ENCODE data around the gene GRAMD1A.

The GRAMD1A gene

DNA sequence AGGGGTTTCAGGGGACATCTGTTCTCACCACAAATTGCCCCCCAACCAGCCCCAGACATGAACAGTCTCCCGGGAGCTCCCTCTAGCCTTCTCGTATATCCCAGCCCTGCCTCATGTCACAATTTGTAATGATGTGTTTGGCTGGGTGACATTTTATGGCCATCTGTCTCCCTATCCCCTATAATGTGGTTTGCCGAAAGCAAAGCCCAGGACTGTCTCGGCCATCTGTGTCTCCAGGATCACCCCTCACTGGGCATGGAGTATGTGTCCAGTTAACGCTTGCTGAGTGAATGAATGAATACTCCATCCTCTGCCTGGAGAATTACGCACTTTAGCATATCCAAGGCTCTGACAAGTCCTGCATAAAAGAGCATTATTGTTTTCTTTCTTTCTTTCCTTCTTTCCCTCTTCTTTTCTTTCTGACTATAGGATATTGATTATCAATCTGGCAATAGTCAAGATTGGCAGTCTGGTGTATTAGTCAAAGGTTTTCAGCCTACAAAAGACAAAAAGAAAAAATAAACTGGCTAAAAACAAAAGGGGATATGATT, 56.5 kb downstream of the GRAMD1A start:
- DNase-seq, result no peak

DNA sequence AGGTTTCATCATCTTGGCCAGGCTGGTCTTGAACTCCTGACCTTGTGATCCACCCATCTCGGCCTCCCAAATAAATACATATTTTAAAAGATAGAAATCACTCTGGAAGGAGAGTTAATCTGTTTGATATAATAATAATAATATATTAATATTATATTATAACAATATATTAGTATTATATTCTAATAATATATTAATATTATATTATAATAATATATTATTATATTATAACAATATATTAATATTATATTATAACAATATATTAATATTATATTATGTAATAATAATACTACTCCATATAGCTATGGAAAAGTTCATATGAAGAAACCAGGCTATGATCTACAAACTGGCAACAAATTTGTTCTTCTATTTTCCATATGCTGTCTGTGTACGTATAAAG, 58.2 kb downstream of the GRAMD1A start:
- DNase-seq, result no peak

DNA sequence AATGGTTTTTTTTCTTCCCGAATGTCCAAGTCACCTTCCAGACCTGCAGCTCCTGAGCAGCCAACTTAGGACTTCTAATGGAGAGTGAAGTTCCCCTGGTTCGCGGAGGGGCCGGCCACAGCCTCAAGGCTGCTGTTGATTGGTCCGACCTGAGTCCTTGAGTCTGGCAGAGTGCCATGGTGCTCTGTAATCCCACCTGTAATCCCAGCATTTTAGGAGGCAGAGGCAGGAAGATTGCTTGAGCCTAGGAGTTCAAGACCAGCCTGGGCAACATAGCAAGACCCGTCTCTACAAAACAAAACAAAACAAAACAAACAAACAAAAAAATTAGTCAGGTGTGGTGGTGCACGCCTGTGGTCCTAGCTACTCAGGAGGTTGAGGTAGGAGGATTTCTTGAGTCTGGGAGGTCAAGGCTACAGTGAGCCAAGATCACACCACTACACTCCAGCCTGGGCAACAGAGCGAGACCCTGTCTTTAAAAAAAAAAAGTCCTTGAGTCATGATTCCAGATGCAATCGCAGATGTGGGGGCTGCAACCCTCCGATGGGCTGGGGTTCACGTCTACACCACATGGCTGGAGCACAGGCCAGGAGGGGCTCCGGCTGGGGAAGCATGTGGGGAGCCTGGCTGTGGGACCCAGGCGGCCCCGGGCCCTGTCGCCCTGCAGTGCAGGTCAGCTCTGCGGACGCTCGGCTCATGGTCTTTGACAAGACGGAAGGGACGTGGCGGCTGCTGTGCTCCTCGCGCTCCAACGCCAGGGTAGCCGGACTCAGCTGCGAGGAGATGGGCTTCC, 59.1 kb downstream of the GRAMD1A start:
- no peak for DNase-seq

DNA sequence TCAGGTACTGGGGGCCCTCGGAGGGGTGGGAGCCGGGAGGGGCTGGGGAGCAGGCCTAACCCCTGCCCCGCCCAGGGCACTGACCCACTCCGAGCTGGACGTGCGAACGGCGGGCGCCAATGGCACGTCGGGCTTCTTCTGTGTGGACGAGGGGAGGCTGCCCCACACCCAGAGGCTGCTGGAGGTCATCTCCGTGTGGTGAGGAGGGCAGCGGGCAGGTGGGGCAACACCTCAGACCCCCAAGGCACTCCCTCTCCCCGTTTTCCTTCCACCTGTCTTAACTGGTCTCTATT, 59.6 kb downstream of the GRAMD1A start:
- no peak for DNase-seq

DNA sequence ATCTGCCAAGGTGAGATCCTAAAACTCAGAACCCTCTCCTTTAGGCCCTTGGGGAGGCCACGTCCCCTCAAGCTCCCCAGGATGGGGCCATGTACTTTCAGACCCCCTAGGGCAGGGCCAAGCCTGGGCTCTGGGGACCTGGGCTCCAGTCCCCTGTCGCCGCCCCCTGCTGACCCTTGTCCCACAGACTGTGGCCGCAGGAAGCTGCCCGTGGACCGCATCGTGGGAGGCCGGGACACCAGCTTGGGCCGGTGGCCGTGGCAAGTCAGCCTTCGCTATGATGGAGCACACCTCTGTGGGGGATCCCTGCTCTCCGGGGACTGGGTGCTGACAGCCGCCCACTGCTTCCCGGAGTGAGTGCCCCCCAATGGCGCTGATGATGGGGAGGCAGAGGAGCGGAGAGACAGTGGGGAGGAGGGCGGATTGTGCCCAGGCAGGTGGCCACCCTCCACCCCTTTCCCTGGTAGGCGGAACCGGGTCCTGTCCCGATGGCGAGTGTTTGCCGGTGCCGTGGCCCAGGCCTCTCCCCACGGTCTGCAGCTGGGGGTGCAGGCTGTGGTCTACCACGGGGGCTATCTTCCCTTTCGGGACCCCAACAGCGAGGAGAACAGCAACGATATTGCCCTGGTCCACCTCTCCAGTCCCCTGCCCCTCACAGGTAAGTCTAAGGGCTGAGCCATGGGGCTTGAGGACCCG, 60.2 kb downstream of the GRAMD1A start:
- DNase-seq, result no peak

DNA sequence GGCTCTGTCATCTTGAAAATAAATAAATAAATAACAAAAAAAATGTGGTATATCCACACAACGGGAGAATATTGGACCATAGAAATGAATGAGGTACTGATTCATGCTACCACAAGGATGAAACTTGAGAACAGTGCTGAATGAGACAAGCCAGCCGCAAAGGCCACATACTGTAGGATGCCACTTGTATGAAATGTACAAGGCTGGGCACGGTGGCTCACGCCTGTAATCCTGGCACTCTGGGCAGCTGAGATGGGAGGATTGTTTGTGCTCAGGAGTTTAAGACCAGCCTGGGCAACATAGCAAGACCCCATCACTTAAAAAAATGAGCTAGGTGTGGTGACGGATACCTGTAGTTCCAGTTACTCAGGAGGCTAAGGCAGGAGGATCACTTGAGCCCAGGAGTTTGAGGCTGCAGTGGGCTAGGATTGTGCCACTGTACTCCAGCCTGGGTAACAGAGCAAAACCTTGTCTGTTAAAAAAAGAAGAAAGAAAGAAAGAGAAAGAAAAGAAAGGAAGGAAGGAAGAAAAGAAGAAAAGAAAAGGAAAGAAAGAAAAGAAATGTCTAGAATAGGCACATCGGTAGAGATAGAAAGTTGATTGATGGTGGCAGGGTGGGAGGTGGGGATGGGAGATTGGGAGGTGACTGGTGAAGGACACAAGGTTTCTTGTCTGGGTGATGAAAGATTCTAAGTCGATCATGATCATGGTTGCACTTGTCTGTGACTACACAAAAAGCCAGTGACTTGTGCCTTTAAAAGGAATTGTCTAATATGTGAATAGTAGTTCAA, 61.7 kb downstream of the GRAMD1A start:
- DNase-seq, result no peak

DNA sequence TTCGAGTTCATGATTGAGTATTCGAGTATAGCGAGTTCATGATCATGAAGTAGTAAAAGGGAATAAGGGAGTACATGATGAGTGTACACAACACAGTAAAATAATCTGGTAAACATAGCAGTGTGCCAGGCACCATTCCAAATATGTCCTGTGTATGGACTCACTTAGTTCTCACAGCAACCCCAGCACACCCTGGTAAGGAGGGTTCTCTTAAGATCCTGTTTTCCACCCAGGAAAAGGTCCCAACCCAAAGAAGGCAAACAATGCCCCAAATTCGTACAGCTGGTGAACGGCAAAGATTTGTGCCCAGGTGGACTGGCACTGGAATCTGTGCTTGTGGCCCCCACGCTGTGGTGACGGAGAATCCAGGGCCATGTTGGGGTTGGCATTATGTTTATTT, 62.8 kb downstream of the GRAMD1A start:
- DNase-seq, result no peak

DNA sequence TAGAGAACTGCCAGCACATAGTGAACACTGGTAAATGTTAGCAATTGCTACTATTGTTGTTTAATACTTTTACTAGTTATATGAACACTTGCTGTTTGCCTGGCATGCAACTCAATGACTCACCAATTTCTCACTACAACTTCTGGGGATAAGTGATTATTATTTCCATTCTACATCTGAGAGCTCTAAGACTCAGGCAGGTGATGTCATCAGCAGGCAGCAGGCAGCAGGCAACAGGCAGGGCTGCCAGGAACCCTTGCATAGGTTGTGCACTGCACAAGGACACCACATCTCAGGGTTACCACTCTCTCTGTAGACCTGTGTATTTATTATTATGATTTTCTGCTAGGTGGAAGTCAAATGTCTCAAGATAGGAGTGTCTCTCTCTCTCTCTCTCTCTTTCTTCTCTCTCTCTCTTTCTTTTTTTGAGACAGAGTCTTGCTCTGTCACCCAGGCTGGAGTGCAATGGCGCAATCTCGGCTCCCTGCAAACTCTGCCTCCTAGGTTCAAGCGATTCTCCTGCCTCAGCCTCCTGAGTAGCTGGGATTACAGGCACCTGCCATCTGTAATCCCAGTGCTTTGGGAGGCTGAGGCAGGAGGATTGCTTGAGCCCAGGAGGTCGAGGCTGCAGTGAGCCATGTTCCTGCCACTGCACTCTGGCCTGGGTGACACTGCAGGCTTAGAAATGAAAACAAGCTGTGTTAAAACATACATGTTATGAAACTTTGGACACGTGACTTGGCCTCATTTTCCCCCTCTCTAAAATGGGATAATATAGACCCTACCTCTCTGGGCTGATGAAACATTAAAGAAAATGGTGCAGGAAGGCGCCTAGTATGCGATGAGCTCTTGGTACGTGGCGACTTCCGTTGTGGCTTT, 64.1 kb downstream of the GRAMD1A start:
- no peak for DNase-seq

DNA sequence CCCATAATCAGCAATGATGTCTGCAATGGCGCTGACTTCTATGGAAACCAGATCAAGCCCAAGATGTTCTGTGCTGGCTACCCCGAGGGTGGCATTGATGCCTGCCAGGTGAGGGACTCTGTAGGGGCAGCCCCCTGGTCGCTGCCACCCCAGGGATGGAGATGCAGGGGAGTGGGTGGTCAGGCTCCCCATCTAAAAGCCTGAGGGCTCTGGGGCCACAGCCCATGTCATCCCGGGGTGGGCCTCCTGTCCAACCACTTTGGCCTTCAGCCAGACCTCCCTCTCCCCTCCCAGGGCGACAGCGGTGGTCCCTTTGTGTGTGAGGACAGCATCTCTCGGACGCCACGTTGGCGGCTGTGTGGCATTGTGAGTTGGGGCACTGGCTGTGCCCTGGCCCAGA, 65.5 kb downstream of the GRAMD1A start:
- no peak for DNase-seq

DNA sequence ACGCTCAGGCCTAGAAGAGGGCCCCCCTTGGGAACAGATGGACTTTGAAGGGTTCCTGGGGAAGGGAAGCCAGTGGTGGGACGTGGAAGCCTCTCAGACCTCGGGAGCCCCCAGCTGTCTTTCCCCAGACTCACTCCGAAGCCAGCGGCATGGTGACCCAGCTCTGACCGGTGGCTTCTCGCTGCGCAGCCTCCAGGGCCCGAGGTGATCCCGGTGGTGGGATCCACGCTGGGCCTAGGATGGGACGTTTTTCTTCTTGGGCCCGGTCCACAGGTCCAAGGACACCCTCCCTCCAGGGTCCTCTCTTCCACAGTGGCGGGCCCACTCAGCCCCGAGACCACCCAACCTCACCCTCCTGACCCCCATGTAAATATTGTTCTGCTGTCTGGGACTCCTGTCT, 66.0 kb downstream of the GRAMD1A start:
- DNase-seq, result no peak

DNA sequence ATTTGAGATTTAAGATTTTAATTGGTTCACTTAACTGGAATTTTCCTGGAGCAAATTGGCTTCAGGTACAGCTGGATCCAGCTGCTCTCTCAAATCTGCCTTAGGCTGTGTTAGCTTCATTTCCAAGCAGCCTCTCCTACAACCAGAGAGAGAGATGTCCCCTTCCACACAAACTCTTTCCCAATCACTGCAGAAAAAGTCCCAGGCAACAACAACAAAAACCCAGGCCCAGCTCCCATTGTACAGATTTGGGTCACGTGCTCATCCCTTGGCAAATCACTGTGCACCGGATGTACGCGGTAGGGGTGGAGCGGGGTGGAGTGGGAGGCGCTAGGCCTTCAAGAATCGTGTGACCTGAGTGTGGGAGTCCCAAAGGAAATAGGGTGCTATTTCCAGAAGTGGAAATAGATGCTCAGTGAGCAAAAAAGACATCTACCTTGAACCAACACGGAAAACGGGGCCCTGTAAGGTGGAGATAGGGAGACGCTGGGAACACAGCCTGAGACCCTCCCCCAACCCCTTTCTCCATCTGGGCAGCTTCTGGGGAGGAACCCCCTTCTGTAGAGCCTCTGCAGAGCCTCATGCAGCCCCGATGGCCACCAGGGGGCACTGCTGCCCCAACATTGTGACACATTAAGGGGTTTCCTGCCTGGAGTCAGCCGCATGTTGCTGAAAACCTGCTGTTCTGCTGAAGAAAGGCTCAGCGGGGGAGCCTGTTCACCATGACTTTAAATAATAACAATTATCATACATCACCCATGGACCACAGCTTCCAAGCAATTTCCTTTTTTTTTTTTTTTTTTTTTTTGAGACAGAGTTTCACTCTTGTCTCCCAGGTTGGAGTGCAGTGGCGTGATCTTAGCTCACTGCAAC, 66.8 kb downstream of the GRAMD1A start:
- peak; percentile 62 for DNase-seq

DNA sequence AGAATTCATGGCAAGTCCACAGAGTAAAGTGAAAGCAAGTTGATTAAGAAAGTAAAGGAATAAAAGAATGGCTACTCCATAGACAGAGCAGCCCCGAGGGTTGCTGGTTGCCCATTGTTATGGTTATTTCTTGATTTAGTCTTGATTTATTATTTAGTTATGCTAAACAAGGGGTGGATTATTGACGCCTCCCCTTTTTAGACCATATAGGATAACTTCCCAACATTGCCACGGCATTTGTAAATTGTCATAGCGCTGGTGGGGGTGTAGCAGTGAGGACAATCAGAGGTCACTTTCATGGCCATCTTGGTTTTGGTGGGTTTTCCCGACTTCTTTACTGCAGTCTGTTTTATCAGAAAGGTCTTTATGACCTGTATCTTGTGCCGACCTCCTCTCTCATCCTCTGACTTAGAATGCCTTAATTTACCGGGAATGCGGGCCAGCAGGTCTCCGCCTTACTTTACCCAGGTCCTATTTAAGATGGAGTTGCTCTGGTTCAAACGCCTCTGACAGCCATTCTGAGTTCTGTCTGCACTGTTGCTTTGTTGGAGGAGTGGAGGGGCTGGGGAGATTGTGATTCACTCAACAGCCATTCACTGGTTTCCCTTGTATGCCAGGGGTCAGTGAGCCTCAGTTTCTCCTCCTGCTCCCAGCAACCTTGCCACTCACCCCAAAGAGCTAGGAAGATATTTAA, 69.0 kb downstream of the GRAMD1A start:
- DNase-seq, result no peak

DNA sequence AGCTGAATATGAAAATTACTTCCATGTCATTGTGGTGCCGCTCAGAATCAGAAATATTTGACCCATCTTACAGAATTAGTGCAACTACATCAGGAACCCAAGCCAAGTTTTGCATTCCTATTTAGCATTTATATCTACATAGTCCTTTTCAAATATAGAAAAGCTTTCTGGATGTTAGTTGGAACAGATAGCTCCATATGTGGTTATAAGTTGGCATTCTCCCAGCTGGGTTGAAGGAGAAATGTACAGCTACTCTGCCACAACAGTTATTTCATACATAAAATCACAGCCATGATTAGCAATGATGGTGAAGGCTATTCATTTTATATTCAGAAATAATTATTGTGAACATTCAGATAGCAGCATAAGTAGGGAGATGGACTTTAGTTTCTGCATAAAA, 69.6 kb downstream of the GRAMD1A start:
- DNase-seq, result no peak

DNA sequence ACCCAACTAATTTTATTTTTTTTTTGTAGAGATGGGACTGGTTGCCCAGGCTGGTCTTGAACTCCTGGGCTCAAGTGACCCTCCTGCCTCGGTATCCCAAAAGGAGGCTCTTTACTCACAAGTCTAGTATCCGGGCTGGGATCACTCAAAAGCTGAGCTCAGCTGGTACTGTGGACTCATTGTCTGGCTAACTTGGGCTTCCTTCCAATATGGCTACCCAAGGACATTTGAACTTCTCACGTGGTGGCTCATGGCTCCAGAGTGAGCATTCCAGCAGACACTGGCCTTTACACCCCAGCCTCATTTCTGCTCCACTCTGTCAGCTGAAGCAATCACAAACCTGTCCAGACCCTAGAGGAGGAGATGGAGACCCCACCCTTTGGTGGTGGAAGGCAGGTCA, 70.3 kb downstream of the GRAMD1A start:
- no peak for DNase-seq

DNA sequence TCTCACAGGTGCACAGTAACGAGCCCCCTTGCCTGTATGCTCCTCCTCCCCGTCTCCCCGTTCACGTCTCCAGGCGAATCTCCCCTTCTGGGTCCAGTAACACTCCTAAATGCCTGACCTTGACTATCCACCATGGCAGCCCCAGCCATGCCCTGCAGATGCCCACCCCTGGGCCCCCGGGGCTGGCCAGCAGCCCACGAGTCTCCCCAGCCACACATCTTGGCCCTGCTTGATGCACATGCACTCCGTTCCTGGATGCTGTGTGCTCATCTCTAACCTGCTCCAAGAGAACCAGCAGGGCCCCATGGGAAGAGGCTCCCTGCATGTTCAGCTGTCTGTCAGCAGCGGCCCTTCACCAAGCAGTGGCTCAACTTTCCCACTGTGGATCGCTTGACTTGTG, 73.4 kb downstream of the GRAMD1A start:
- no peak for DNase-seq

DNA sequence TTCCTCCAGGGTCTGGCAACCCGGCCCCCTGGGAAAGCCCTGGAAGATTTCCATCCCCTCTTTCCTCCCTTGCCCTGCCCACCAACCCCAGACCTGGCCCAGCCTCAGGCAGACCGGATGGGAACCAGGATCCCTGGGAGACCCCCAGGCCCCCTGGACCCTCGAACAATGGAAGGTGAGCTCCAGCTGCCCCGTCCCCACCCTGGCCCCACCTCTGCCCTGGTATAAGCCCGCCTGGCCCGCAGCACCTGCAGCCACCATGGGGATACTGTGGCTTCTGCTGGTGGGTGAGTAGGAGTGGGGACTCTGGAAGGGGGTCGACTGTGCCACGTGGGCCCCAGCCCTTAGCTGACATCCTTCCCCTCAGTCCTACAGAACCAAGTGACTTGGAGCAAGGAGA, 73.8 kb downstream of the GRAMD1A start:
- no peak for DNase-seq

DNA sequence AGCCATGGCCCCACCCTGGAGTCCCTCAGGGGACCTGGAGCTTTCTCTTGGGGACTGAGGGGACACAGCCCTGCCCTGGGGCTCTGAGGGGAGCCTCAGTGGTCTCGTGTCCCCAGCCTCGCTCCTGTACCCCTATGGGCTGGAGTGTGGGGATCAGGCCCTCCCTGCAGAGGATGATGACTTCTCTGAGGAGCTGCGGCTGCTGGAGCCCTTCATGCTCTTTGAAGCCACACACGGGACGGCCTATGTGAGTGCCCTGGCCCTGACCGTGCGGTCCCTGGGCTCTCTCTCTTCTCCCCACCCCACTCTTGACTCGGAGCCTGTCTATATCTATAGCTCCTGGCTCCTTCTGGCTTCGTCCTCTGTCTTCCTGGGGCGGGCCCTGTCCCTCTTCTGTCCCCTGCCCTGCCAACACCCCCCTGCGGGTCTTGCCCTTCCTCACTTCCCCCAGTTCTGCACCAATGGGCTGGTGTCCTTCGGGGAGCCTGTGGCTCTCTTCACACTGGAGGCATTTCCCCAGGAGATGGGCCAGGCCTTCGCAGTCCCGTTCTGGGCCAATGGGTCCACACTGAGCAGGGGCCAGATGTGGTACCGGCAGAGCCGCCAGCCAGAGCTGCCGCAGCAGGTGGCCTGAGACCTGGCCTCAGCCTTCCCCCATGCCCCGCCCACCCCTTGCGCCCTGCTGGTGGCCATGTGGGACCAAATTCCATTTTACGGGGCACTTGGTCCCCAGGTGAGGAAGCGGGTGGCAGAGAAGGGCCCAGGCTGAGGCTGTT, 74.5 kb downstream of the GRAMD1A start:
- no peak for DNase-seq

DNA sequence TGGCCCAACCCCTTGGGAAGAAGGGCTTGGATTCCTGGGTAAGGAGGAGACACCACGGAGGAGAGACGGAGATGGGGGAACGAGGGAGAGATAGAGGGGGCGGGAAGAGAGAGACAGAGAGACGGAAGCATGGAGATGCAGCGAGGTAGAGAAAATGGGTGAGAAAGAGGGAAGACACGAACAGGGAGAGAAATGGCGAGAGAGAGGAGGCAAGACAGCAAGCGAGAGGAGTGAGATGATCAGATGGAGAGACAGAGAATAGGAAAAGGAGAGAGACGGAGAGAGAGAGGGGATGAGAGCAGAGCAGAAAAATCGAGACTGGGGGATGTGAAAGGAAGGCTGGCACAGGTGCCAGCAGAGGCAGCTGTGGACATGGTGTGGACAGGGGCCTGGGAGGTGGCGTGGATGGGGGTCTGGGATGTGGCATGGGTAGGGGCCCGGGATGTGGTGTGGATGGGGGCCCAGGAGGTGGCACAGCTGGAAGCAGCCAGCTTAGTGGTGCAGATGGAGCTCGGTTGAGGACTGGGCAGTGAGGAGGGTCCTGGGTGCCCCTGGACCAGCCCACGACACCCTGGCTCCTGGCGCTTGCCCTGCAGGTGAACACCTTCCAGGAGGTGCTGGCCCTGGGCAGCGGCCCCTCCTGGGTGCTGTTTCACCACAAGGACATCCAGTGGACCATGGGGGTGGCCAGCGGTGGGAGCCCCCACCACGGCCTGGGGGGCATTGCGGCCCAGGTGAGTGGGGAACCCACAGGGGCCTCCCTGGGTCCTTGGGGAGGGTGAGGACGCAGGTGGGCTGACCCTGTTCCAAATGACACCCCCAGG, 75.3 kb downstream of the GRAMD1A start:
- DNase-seq, result no peak

DNA sequence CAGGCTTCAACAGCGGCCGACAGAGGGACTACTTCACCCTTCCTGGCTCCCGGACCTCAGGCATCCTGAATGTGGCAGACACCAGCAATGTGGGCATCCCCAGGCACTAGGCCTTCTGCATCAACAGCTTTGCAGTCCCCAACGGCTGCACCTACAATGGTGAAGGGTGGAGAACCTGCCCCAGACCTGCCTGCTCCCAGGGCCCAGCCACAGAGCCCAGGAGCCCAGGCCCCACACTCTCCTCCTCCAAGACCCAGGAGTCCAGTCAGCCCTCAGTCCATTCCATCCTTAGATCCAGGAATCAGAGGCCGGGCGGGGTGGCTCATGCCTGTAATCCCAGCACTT, 75.9 kb downstream of the GRAMD1A start:
- no peak for DNase-seq

Data from NCI-H2029 (cell line).